K562 (cell line): ENCODE results near the gene PSMC6. TPM values are rescaled to one million over a fixed set of nuclear protein-coding genes. Genes with fewer than 3 reads are reported as not detected.
A peak's percentile ranks its signal among the peaks of the same experiment; 100 is the strongest.

Source experiments
- CCNT2 ChIP-seq: IDR thresholded peaks from 2 replicates; pipeline ENCODE4 v1.6.1; 2011; ENCODE audit warnings: borderline replicate concordance, low read depth, mild to moderate bottlenecking, moderate library complexity, mixed read lengths, low read length; ENCODE audit not compliant: insufficient read length; ENCODE audit errors: extremely low read depth
- CREBBP ChIP-seq: IDR thresholded peaks from one replicate; pipeline ENCODE4 v1.6.1; 2012; ENCODE audit warnings: low read depth, mild to moderate bottlenecking, control low read depth, inconsistent platforms, low read length
- DEAF1 ChIP-seq: fragments of 450-650 bp; formaldehyde crosslinking; IDR thresholded peaks from 2 replicates; pipeline ENCODE4 v1.4.0; 2020; ENCODE audit warnings: mild to moderate bottlenecking, moderate library complexity
- HNRNPH1 ChIP-seq: fragments of 200-400 bp; formaldehyde crosslinking; optimal IDR thresholded peaks from 2 replicates; pipeline ENCODE3; 2017; ENCODE audit warnings: low read depth, mild to moderate bottlenecking, low read length, moderate library complexity
- IRF2 ChIP-seq: sonication (generic); formaldehyde crosslinking; IDR thresholded peaks from 2 replicates; pipeline ENCODE4 v1.8.1; 2022; ENCODE audit warnings: mild to moderate bottlenecking, missing genetic modification reagents
- L3MBTL2 ChIP-seq: fragments of 450-650 bp; IDR thresholded peaks from 2 replicates; pipeline ENCODE4 v1.6.1; 2016; ENCODE audit warnings: mild to moderate bottlenecking, moderate library complexity
- MNT ChIP-seq, 2 experiments: fragments of 450-650 bp; conservative IDR thresholded peaks; 2 replicates each; pipeline ENCODE4 v1.6.1; 2017; ENCODE audit warnings: mild to moderate bottlenecking in 2 of 2, moderate library complexity in 2 of 2
- MTA2 ChIP-seq: fragments of 450-650 bp; IDR thresholded peaks from 2 replicates; pipeline ENCODE4 v1.6.1; 2016; ENCODE audit warnings: low read depth
- NBN ChIP-seq: fragments of 450-650 bp; IDR thresholded peaks from 2 replicates; pipeline ENCODE4 v1.6.1; 2016; ENCODE audit warnings: low read depth, mild to moderate bottlenecking
- PKNOX1 ChIP-seq: fragments of 450-650 bp; IDR thresholded peaks from 2 replicates; pipeline ENCODE4 v1.6.1; 2016
- RBBP5 ChIP-seq: fragments of 200-600 bp; sonication (generic); IDR thresholded peaks from 2 replicates; pipeline ENCODE4 v1.6.1; 2012; ENCODE audit warnings: borderline replicate concordance, mild to moderate bottlenecking, low read length, control low read depth, inconsistent platforms; ENCODE audit not compliant: insufficient read depth, poor library complexity, severe bottlenecking
- RBM15 ChIP-seq: fragments of 200-400 bp; formaldehyde crosslinking; IDR thresholded peaks from 2 replicates; pipeline ENCODE4 v1.6.1; 2018; ENCODE audit warnings: mild to moderate bottlenecking, low read length, moderate library complexity; ENCODE audit not compliant: insufficient read depth
- RBM25 ChIP-seq: fragments of 200-400 bp; formaldehyde crosslinking; IDR thresholded peaks from 2 replicates; pipeline ENCODE4 v1.6.1; 2018; ENCODE audit warnings: low read length, low read depth, moderate library complexity; ENCODE audit not compliant: severe bottlenecking
- SRSF1 ChIP-seq: fragments of 200-400 bp; formaldehyde crosslinking; IDR thresholded peaks from 2 replicates; pipeline ENCODE4 v1.6.1; 2017; ENCODE audit warnings: mild to moderate bottlenecking, low read depth, low read length, moderate library complexity
- TFAM ChIP-seq: fragments of 250-450 bp; sonication (Bioruptor Pico); conservative IDR thresholded peaks from 2 replicates; pipeline ENCODE4 v1.5.0; 2021; ENCODE audit warnings: mild to moderate bottlenecking, moderate library complexity
- THAP7 ChIP-seq: fragments of 250-450 bp; sonication (Bioruptor Pico); IDR thresholded peaks from 2 replicates; pipeline ENCODE4 v1.5.0; 2021
- ZFP1 ChIP-seq: fragments of 450-650 bp; formaldehyde crosslinking; IDR thresholded peaks from 2 replicates; pipeline ENCODE4 v1.4.0; 2020; ENCODE audit warnings: mild to moderate bottlenecking, mixed read lengths
- ZNF184 ChIP-seq: sonication (generic); formaldehyde crosslinking; IDR thresholded peaks from 2 replicates; pipeline ENCODE4 v1.5.0; 2020; ENCODE audit warnings: missing genetic modification reagents
- ZNF347 ChIP-seq: fragments of 450-650 bp; formaldehyde crosslinking; IDR thresholded peaks from 2 replicates; pipeline ENCODE4 v1.4.0; 2020; ENCODE audit warnings: low read depth, mild to moderate bottlenecking, moderate library complexity
- ZNF740 ChIP-seq, 3 experiments: fragments of 200-800 bp in 1 of 3; sonication (Bioruptor generic) in 1 of 3; sonication (generic) in 1 of 3; formaldehyde crosslinking in 1 of 3; IDR thresholded peaks; 2 replicates each; pipeline versions ENCODE4 v1.6.1 to v1.8.0; 2016 to 2022; ENCODE audit warnings: mild to moderate bottlenecking in 2 of 3, missing compliant biosample characterization in 2 of 3, missing genetic modification characterization in 2 of 3, missing genetic modification reagents in 1 of 3
- polyA plus RNA-seq, 8 experiments: library from polyadenylated mRNA; depleted of rRNA in 4 of 8; stranded (reverse) in 5 of 8; unstranded in 3 of 8; fragments of >200 nt; fragmentation: Nextera tagmentation in 2 of 8; fragmentation: Illumina TruSeq in 1 of 8; extraction: Ambion mirVana in 2 of 8; extraction: Trizol in 1 of 8; gene quantifications; 2 replicates each; pipeline versions ENCODE4 v1.2.1 to v1.2.3, GENCODE V29; 2011 to 2014; ENCODE audit warnings: inconsistent platforms in 1 of 8, missing spikeins in 1 of 8
- total RNA-seq, 7 experiments: library from RNA; depleted of rRNA in 6 of 7; stranded (reverse); fragments of >200 nt in 6 of 7; fragmentation: Illumina TruSeq in 2 of 7; extraction: Trizol in 2 of 7; gene quantifications; 2 replicates each; pipeline versions ENCODE4 v1.2.1 to v1.2.3, GENCODE V29; 2011 to 2021; ENCODE audit warnings: low replicate concordance in 1 of 7

PSMC6 gene
- total and polyA plus RNA-seq, 9 of the 15 experiments (the other 6 are each of a cell fraction or from before 2014, with no cell fraction given): 91.4 to 224 (median 182) TPM

- TF ChIP-seq ZNF740 (CRISPR knock-in tag; IDR thresholded peaks at IDR 0.05) (0 out of 2 replicates have a peak, but pooled peaks have one; percentile 17), ZNF740 (tag; IDR thresholded peaks at IDR 0.05) (no peak), RBM25 (no peak), NBN (no peak), CCNT2 (no peak), IRF2 (CRISPR knock-in tag) (no peak), L3MBTL2 (peak; percentile 38; the same call in 1 of the 2 replicates), MTA2 (no peak), CREBBP (no peak), ZFP1 (CRISPR knock-in tag) (no peak), RBBP5 (peak; percentile 71), THAP7 (CRISPR knock-in tag) (no peak), PKNOX1 (no peak), DEAF1 (CRISPR knock-in tag) (no peak), ZNF347 (CRISPR knock-in tag) (no peak), MNT (conservative IDR thresholded peaks at IDR 0.05) (peak in 1 of 2 experiments; percentile 25; a peak in 1 of 4 replicates), HNRNPH1 (no peak), SRSF1 (no peak), RBM15 (no peak), TFAM (no peak), ZNF184 (CRISPR knock-in tag) (no peak)
Measured at GRCh38 chr14:52694761-52695480, 12.1 kb upstream of the PSMC6 start (continued).
